GM18511 (cell line): ENCODE measurements around the gene TSPAN6.
A peak's percentile ranks its signal among the peaks of the same experiment; 100 is the strongest.

Experiments used
- ATAC-seq: cut with Tn5 transposase; IDR thresholded peaks from one replicate; pipeline ENCODE4 v1.9.1; 2021; ENCODE audit warnings: mild to moderate bottlenecking, moderate library complexity; ENCODE audit not compliant: unreplicated experiment

Gene TSPAN6

GRCh38 chrX:100648458-100649417, 12.1 kb upstream of the TSPAN6 start:
- no peak for ATAC-seq

- no peak for ATAC-seq
Observed at GRCh38 chrX:100647739-100648138, 11.1 kb upstream of the TSPAN6 start.

DNA sequence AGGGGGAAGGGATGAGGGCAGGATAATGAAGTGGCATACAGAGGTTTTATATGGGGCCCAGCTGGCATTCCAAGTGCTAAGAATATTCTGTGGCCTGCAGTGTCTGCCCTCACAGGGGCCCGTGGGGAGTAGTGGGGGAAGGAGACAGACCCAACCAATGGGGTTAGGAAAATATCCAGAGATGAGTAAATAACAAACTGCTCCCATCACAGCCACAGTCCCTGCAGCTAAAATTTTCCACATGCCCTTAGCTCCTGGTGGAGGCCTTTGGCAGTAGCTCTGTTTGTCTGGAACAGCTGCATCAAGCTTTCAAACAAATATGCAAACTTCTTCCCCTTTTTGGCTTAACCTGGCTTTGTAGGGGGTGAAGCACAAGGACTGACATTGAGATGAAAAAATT, 10.5 kb upstream of the TSPAN6 start:
- no peak for ATAC-seq

- no peak for ATAC-seq
Observed at GRCh38 chrX:100645106-100645505, 8.5 kb upstream of the TSPAN6 start.

DNA sequence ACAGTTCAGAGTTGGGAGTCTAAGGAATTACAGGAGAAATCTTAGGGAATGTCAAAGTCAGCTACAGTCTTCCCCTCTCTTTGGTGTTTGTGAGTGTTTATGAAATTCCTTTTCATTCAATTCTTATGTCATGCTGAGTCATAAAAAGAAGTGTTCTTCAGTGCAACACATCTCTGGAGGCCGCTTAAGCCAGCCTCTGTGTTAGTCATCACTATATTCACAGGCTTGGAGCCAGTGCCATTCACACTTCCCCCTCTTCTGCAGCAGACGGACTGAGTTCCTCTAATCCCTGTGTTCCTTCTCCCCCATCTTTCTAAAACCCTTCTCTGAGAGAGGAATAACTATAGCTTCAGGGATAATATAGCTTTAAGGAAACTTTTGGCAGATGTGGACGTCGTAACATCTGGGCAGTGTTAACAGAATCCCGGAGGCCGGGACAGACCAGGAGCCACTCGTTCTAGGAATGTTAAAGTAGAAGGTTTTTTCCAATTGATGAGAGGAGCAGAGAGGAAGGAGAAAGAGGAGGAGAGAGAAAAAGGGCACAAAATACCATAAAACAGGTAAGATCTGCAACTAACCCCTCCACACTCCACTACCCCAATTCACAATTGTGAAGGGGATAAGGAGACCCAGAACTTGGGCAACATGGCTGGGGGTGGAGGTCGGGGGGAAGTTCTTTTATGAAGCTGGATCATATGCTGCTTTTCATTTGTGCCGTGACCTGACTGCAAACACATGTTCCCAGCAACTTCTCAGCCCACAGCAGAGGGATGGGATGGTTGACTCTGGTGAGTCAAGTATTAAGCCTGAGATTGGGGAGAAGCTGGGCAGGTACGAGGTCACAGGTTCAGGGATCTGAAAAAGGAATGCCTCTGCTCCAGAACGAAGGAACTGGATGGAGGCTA, 7.6 kb upstream of the TSPAN6 start, which contains the start of gene SRPX2:
TSS of gene SRPX2 (plus strand) at position 244 of the 905 bp plus-strand sequence. CDS start 2,124 bp downstream, outside the sequence.
- ATAC-seq: peak; percentile 83

DNA sequence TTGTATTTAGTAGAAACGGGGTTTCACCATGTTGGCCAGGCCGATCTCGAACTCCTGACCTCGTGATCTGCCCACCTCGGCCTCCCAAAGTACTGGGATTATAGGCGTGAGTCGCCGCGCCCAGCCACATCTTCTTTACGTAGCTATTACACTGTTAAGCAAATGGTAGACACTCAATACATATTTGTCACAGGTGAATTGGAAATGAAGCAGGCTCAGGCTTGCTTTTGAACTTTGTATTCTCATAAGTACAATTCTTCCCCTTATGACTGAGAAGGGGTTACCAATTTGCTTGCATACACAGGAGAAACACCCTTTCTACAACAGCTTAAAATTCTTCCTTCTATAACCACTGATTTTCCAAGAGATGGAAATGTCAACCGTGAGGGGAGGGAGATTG, 6.6 kb upstream of the TSPAN6 start:
- no peak for ATAC-seq

GRCh38 chrX:100642290-100642689, 5.7 kb upstream of the TSPAN6 start:
- ATAC-seq: no peak

DNA sequence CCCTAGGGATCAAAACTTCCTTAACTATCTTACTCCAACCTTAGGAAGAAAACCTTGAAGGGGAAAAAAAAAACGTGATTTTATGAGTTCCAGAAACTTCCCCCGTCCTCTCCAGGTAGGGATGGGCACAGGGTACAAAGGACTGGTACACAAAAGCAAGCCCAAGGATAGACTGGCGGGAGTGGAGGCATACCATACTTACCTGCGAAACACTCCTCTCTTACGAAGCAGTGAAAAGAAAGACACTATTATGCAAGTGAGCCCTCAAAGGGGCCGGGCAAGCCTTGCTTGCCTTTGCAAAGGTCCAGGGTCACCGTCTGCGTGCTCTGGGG, 651 bp downstream of the TSPAN6 start:
- no peak for ATAC-seq

DNA sequence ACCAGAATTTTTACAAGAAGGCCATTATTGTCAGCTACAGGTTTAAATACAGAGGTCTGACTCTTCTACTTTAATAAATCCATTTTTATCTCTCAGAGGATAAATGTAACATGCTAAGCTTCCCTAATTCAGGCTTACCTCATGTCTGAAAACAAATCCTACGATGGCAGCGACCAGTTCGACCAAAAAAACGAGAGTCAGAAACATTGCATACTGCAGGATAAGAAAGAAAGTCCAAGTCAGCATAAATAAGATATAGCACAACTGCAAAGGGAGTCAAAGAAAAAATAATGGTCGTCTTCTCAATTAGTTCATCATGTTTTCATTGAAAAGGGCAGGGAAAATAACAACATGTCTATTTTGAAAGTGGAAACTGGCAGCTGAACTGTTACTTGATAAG, 1.6 kb downstream of the TSPAN6 start:
- ATAC-seq: no peak

GRCh38 chrX:100625985-100626491, 10.6 kb downstream of the TSPAN6 start:
- peak; percentile 95 for ATAC-seq

DNA sequence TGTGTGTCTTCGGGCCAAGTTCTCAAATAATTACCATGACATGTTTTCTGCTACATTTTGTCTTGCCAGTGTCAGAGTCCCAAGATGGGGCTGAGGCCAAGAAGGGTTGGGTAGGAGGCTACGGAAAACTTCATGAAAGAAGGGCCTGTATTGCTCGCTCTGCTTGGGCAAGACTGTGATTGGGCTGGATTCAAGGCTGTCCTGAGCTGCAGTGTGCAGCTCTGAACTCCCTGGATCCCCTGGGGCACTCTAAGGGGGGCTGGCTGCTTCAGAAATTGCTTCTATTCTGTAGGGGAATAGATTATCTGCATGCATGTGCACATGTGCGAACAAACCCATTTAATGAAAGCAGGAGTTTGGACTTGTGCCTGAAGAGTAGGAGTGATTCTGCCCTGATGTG, 13.6 kb downstream of the TSPAN6 start:
- no peak for ATAC-seq

DNA sequence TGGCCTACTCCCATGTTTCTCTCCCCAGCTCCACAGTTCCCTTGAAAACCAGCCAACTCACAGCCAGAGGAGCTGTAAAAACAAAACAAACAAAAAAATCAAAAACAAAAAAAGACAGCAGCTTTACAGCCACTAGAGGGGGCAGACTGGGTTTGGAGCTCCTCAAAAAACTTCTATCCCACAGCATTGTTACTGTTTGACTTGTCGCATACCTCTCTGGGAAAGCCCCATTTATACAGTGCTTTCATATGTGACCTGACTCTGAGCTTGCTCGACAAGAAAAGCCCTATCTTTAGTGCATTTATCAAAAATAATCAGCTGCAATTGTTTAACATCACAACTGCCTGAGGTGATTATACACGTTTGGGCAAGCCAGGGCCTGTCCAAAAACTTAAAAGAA, 21.6 kb downstream of the TSPAN6 start:
- peak; percentile 100 for ATAC-seq

- no peak for ATAC-seq
Observed at GRCh38 chrX:100611951-100612350, 24.7 kb downstream of the TSPAN6 start.

DNA sequence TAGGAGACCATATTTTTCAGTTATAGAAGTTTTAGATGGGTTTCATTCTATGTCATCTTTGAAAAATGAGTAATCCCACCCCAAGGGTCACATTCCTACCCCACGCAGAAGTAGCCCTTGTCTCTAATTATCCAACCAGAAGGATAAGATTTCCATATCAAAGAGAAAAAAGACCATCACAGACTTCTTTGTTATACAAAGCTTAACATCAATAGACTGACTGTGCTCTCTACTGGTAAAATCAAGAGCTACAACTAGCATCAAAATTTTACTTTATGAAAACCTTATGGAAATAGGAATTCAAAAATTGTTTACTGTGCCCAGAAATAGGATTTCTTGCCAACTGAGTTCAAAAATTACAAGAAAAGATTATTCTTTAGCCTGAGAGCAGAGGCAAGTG, 27.0 kb downstream of the TSPAN6 start:
- no peak for ATAC-seq

DNA sequence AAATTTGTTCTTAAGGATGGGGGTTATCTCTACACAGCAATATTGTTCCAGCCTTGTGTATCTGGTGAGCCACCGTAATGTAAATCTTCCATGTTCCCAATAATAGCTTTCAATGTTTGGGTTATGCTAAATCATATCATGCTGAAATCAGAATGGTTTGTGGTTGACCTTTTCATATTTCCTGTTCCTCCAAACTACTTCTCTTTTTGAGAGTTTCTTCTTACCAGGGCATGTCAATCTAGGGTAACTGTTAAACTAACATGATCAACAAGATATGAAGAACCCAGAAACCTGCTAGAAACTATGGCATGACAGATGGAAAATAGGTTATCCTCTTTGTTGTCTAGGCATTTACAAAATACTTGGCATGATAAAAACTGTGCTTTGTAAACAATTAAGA, 29.9 kb downstream of the TSPAN6 start:
- ATAC-seq: peak; percentile 66

DNA sequence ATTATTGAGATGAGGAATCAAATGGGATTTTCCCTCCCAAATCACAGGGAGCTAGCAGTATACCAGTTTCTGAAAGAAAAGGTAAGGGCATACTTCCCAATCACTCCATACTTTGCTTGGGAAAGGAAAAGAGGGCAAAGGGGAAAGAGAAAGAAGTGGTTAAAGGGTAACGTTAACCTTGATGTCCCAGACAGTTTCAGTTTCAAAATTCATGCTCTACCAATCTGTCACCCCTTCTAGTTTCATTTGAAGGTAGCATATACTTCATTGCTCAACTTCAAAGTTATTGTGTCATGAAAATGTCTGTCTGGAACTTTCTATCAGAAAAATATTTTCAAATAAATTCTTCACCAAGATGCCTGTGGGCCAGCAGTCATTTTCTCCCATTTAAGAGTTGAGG, 35.8 kb downstream of the TSPAN6 start:
- peak; percentile 83 for ATAC-seq

DNA sequence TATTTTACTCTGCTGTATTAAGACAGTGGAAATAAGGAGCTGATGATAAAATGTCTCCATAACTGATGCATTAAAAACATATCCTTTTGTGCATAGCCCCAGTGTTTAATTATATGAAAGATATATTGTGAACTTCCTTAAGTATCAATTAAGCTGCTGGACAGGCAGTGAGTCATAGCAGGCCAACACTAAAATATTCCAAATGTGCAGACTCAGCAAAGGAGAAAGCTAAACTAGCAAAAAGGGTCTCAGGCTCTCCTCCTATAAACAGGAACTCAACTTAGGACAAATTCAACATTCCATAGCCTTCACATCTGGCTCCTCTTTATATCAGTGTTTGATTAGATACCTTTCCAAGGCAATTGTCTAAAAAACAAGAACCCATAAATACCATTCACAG, 36.3 kb downstream of the TSPAN6 start:
- no peak for ATAC-seq

DNA sequence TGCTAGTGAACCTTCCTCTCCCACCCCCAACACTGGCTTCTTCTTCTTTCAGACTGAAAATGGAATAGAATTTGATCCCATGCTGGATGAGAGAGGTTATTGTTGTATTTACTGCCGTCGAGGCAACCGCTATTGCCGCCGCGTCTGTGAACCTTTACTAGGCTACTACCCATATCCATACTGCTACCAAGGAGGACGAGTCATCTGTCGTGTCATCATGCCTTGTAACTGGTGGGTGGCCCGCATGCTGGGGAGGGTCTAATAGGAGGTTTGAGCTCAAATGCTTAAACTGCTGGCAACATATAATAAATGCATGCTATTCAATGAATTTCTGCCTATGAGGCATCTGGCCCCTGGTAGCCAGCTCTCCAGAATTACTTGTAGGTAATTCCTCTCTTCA, 37.1 kb downstream of the TSPAN6 start:
- ATAC-seq: no peak

DNA sequence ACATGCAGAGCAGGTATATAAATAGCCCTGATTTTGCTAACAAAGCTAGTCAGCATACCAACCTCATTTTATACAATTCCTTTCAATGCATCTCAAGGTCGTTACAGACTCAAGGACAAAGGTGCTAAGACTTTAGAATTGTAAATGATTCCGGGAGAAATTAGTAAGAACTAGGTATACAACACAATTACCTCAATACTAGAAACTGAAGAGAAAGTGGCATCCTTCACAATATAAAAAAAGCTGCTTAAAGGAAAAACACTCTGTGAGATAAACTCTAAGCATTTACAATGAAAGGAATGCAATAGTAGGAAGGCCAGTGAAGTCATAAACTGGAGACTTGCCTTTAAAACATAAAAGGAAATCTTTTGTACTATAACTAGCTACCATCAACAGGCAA, 40.0 kb downstream of the TSPAN6 start:
- no peak for ATAC-seq

DNA sequence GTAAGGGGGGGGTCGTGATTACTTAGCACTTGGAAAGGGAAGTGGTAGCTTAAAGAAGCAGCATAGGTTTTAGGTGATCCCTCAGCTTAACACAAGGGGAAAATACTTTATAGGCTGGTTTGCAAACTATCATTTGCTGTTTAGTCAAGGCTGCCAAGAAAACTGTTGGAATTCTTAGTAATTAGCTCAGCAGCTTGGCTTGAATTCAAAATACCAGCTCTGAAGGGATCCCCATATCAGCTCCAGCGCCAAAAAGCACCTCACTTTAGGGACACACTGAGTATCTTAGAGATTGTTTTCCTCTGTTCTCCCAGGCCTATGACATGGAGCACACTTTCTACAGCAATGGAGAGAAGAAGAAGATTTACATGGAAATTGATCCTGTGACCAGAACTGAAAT, 43.0 kb downstream of the TSPAN6 start:
- ATAC-seq: no peak

DNA sequence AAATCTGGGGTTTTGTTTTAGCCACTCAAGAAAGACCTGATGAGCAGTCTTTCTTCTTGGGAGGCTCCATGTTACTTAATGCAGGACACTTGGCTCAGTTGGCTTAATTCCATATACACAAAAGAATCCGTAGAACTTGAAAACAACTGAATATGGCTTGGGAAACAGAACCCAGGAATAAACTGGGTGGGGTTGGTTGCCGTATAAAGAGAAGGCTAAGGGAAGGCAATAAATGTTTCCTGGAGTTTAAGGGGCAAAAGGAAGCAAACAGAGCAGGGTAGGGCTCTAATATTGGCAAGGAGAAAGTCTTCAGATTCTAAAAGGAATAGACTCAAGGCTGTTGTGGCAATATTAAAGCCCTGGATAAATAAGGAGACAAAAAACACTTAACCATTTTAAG, 43.5 kb downstream of the TSPAN6 start:
- no peak for ATAC-seq
